Measurements from ENCODE around the gene ELF3. TPM values are rescaled to one million over a fixed set of nuclear protein-coding genes. Genes with fewer than 3 reads are reported as not detected.
"Not testable (repeated sequence)": the region's sequence is repeated elsewhere in the genome, so short reads cannot be mapped to it uniquely, and the experiment has no call there.

Gene ELF3
- total RNA-seq, result 1,000 to 10,000 TPM; 1,089 to 1,608 TPM
- long read RNA-seq, full-length matches to known transcripts, result 1,172 of 1,550 reads
- long read RNA-seq, partial matches to known transcripts, result 77 of 1,550 reads
- long read RNA-seq, other reads (novel, unspliced or antisense), result 301 of 1,550 reads

DNA sequence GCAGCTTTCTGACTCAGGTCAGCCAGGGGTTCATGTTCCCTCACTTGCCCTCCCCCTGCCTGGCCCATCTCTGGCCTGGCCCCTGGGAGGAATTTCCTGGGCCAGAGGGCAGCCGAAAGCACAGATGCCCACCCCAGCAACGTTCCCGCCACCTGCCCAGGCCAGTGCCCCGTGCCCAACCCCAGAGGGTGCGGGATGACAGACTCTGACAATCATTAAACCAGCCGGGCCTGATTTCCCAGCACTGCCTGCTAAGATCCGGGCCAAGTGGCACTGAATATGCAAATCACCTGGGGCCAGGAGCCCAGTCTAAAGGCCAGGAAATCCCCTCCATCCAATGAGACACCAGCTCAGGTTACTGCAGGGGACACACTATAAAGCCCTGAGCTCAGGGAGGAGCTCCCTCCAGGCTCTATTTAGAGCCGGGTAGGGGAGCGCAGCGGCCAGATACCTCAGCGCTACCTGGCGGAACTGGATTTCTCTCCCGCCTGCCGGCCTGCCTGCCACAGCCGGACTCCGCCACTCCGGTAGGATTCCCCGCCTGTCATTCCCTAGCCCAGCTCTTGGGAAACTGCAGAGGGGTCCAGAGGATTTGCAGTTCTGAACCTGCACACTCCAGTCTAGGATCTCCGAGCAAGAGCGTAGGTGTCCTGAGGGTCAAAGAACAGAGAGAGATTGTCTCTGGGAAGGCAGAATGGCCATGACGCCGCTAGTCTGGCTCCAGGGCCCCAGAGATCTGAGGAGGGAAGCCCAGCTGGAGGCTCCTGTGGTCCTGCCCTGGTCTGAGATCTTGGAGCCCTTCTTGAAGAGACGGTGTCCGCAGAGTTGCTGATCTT lies at the start of gene ELF3:
Gene ELF3 (plus strand): TSS at position 408 of the 836 bp plus-strand sequence. CDS start 550 bp downstream, outside the sequence.
- DNase-seq (peak; percentile 85 to 96), ATAC-seq (peak; percentile 51)
- intact Hi-C loops (cut with DNase I, micrococcal nuclease), result loop anchor here in 1 of 2 donors (5.0 kb wide), 1 partner anchor 107 kb away; no protein-coding TSS in a partner anchor

- ATAC-seq; DNase-seq; intact Hi-C loops (cut with DNase I, micrococcal nuclease): not testable (repeated sequence)
These were observed 48.0 kb upstream of the ELF3 start for GRCh38 chr1:201962382-201962781.

DNA sequence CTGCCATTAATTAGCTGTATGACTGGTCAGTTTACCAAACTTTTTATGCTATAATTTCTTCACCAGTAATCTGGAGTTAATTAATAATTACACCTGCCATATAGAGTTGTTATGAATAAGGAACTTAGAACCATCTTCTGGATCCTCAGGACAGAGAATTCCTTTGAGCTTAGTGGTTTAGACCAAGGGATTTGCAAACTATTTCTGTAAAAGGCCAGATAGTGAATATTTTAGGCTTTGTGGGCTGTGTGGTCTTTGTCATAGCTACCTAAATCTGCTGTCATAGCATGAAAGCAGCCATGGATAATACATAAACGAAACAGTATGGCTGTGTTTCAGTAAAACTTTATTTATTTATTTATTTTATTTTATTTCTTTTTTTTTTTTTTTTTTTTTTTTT lies 46.1 kb upstream of the ELF3 start:
- DNase-seq (no peak), ATAC-seq (no peak)
- intact Hi-C loops (cut with DNase I, micrococcal nuclease), result no loop called here

DNA sequence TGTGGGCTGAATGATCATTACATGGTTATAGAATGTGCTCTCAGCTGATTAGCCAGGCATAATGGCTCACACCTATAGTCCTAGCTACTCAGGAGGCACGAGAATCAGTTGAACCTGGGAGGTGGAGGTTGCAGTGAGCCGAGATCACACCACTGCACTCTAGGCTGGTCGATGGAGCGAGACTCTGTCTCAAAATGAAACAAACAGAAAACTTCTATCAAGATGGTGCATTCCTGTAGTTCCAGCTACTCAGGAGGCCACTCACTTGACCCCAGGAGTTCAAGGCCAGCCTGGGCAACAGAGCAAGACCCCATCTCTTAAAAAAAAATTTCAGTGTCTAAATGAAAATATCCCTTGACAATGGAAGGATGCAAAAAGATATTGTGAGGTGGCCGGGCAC lies 44.2 kb upstream of the ELF3 start:
- no peak for ATAC-seq
- DNase-seq, result no peak
- intact Hi-C loops (cut with DNase I, micrococcal nuclease), result no loop called here

- ATAC-seq (no peak), DNase-seq (no peak)
- intact Hi-C loops (cut with DNase I, micrococcal nuclease), result no loop called here
These were observed 42.0 kb upstream of the ELF3 start for GRCh38 chr1:201968202-201968925.

- intact Hi-C loops (cut with DNase I, micrococcal nuclease), result loop anchor here (5.0 to 10.0 kb wide), 2 partner anchors 76 to 78 kb away; no protein-coding TSS in a partner anchor
- ATAC-seq, result peak; percentile 26
- DNase-seq, result no peak
These were observed 39.8 kb upstream of the ELF3 start for GRCh38 chr1:201970334-201971159.

- intact Hi-C loops (cut with DNase I, micrococcal nuclease), result no loop called here
- ATAC-seq (peak; percentile 79), DNase-seq (peak; percentile 62 to 83)
These were observed 28.2 kb upstream of the ELF3 start for GRCh38 chr1:201982082-201982622.

DNA sequence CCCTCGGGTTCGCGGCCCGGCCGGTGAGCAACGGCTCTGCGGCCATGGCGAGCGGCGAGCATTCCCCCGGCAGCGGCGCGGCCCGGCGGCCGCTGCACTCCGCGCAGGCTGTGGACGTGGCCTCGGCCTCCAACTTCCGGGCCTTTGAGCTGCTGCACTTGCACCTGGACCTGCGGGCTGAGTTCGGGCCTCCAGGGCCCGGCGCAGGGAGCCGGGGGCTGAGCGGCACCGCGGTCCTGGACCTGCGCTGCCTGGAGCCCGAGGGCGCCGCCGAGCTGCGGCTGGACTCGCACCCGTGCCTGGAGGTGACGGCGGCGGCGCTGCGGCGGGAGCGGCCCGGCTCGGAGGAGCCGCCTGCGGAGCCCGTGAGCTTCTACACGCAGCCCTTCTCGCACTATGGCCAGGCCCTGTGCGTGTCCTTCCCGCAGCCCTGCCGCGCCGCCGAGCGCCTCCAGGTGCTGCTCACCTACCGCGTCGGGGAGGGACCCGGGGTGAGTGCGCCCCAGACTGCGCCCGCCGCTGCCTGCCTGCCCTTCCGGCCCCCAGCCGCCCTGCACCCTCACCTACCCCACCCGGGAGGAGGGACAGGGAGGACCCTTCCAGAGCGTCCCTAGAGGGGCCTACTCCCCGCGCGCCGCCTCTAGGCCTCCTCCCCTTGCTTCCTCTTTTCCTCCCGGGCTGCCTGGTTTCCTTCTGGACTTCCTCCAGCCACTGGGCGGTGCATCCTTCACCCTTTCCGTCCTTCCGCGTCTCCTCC lies 27.6 kb upstream of the ELF3 start, which contains the start of gene RNPEP:
Gene RNPEP (plus strand): TSS at position 26 of the 757 bp plus-strand sequence. CDS start 19 bp downstream, at position 45.
- peak; percentile 86 for ATAC-seq
- peak; percentile 79 to 81 for DNase-seq
- intact Hi-C loops (cut with DNase I, micrococcal nuclease), result no loop called here

DNA sequence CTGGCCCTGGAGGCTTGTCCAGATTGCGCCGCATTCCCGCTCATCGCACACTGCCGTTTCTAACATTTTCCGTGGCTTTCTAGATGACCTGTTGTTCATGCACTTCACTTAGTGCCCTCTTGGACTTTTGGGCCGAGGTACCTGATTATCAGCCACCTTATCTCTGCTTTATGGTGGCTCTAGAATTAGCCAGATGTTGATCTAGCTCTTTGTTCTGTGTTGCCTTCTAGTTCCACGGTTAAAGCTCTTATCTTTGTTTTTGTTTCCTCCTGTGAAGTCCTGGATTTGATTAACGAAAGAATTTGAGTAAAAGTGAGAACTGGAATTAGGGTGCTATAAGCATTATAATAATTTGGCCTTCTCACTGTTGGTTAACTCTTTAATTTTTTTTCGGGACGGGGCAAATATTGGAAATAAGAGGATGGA lies 27.0 kb upstream of the ELF3 start:
- intact Hi-C loops (cut with DNase I, micrococcal nuclease), result no loop called here
- ATAC-seq (no peak), DNase-seq (no peak)

DNA sequence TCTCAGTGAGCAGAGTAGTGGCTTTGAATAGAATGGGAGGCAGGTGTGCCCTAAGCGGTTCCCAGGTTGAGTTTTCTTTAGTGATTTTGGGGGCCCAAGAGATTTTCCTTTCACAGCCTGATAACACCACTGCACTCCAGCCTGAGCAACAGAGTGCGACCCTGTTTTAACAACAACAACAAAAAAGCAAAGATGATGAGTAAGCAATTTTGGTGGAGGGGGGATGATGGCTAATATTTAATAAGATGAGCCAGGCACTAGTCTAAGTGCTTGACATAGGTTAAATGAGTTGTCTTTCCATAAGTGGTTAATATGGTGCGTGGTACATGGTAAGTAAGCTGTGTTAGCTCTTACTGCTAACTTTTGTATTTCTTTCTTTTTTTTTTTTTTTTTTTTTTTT lies 25.9 kb upstream of the ELF3 start:
- intact Hi-C loops (cut with DNase I, micrococcal nuclease), result no loop called here
- no peak for DNase-seq
- ATAC-seq, result no peak

DNA sequence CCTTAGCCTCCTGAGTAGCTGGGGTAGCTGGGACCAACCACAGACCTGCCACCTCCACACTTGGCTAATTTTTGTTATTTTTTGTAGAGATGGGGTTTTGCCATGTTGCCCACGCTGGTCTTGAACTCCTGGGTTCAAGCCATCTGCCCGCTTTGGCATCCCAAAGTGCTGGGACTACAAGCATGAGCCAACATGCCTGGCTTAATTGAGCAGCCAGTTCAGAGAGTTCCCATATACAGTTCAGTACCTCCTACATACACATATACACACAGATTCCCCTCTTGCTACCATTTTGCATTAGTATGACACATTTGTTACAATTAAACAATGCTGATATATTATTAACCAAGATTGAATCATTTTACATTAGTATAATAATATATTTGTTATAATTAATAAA lies 25.0 kb upstream of the ELF3 start:
- no peak for ATAC-seq
- intact Hi-C loops (cut with DNase I, micrococcal nuclease), result no loop called here
- DNase-seq, result no peak

DNA sequence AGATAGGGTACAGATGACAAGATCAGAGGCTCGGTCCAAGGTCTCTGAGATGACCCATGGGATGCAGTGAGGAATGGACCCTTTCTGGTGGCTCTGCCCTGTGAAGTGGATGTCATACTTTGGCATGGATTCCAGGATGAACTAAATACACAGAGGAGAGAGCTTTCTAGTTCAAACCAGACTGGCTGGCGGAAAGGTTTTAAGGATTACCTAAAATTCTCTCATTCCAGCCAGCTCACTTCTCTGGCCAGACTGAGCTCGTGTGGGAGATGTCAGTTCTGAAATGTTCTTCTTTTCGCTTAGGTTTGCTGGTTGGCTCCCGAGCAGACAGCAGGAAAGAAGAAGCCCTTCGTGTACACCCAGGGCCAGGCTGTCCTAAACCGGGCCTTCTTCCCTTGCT lies 21.8 kb upstream of the ELF3 start:
- no peak for ATAC-seq
- DNase-seq, result no peak
- intact Hi-C loops (cut with DNase I, micrococcal nuclease), result no loop called here

- DNase-seq (no peak), ATAC-seq (peak; percentile 14)
- intact Hi-C loops (cut with DNase I, micrococcal nuclease), result no loop called here
These were observed 20.8 kb upstream of the ELF3 start for GRCh38 chr1:201989354-201990128.

DNA sequence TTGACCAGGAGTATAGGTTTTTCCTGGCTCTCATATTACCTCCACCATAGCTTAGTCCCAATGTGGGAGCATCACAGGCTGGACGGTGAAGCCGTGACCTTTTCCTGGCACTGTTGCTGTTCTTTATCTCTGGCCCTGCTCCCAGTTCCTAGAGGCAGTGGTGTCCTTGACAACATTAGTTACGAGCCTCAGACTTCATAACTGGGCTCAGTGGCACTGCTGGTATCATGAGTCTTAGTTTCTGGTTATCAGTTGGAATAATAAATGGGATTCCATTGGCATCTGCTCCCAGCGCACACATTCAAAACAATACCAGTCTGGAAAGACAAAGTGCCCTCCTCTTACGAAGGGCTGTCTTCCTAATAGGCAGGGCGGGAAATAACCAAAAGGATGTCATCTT lies 20.0 kb upstream of the ELF3 start:
- ATAC-seq (no peak), DNase-seq (no peak)
- intact Hi-C loops (cut with DNase I, micrococcal nuclease), result no loop called here

GRCh38 chr1:201999625-202000238 lies 10.7 kb upstream of the ELF3 start:
- intact Hi-C loops (cut with DNase I, micrococcal nuclease), result loop anchor here in 1 of 2 donors (5.0 kb wide), 1 partner anchor 133 kb away; no protein-coding TSS in a partner anchor
- ATAC-seq (peak; percentile 83), DNase-seq (peak; percentile 34 to 47)

- ATAC-seq (no peak), DNase-seq (no peak)
- intact Hi-C loops (cut with DNase I, micrococcal nuclease), result loop anchor here in 1 of 2 donors (5.0 kb wide), 1 partner anchor 130 kb away; no protein-coding TSS in a partner anchor
These were observed 7.9 kb upstream of the ELF3 start for GRCh38 chr1:202002507-202002906.

All from left colon (tissue), 2 donors.